Stimulated activated CD8-positive, alpha-beta memory T cell treated with anti-CD3 and anti-CD28 coated beads, Interleukin-4, amount 100 ng/mL, for 48 hours (primary cell): ENCODE results near the gene TOGARAM2.

ENCODE experiments used
- DNase-seq: peaks from one replicate; pipeline ENCODE4 v3.0.0-alpha.2; 2020

TOGARAM2 gene

GRCh38 chr2:28981016-28981441, at the start of gene TOGARAM2:
Gene TOGARAM2, plus strand, starts transcription at chr2:28981298. Its CDS starts 13,537 bp downstream, at chr2:28994835.
- no peak for DNase-seq

DNA sequence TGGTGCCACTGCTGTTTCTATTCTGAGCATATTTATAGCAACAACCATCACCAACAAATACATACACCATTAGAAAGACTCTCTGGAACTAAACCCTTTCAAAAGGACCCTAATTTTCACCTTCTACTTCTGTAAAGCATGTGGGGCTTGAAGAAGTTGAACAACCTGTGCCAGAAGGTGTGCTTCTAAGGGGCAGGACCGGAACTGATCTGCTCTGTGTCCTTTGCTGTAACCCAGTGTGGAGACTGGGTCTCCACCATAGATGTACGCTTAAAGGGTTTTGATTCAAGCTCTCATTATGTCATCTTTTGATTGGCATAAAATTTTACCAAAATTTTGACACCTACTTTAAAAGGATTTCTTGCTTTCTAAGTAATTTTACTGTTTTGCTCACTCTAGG, 46.3 kb upstream of the TOGARAM2 start:
- no peak for DNase-seq

GRCh38 chr2:28941008-28941407, 40.1 kb upstream of the TOGARAM2 start:
- DNase-seq = no peak

DNA sequence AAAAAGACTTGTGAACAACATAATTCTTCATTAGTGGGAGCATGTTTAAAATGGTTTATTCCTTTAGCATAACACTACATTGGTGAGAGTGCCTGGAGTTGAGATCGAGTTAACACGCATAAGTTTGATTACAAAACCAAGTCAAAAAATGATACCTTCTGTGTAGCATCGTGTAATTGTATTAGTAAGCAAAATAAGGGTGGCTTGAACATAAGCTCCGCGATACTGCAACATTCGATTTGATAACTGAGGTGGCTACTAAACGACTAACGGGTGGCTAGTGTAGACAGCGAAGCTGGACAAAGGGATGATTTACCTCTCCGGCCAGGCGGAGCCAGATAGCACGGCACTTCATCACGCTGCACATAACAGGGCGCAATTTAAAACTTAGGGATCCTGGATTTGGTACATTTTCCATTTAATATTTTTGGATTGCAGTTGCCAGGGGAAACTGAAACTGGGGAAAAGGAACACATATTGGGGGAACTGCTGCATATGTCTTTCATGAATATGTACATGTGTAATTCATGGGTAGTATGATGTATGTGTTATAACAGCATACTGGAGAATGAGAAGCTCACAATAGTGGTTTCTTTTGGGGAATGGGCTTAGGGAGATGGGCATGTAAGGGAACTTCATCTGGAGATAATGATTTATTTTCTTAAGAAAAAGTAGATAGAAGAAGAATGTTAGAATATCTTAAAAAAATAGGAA, 36.4 kb upstream of the TOGARAM2 start:
- no peak for DNase-seq

- DNase-seq = no peak
Measured at GRCh38 chr2:28948160-28948559, 32.9 kb upstream of the TOGARAM2 start.

- DNase-seq = no peak
Measured at GRCh38 chr2:28949190-28949589, 31.9 kb upstream of the TOGARAM2 start.

DNA sequence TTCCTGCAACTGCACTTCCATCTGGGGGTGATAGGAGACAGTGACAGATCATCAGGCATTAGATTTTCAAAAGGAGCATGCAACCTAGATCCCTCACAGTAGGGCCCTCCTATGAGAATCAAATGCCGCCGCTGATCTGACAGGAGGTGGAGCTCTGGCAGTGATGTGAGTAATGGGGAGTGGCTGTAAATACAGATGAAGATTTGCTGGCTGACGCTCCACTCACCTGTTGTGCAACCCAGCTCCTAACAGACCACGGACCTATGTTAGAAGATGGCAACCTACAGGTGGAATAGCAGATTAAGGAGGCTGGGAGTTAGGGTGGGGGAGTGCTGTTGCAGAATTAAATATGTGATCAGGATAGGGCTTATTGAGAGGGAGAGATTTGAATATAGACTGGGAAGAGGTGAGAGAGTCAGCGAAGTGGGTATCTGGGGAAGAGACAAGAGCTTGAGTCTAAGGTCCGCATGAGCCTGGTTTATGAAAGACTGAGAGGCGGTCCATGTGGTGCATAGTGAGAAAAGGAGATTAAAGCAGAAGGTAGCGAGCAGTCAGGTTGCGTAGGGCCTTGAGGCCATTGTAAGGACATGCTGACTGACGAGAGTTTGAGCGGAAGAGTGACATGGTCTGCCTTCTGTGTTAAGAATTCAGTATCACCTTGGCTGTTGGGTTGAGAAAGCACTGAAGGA, 31.3 kb upstream of the TOGARAM2 start:
- DNase-seq = no peak

DNA sequence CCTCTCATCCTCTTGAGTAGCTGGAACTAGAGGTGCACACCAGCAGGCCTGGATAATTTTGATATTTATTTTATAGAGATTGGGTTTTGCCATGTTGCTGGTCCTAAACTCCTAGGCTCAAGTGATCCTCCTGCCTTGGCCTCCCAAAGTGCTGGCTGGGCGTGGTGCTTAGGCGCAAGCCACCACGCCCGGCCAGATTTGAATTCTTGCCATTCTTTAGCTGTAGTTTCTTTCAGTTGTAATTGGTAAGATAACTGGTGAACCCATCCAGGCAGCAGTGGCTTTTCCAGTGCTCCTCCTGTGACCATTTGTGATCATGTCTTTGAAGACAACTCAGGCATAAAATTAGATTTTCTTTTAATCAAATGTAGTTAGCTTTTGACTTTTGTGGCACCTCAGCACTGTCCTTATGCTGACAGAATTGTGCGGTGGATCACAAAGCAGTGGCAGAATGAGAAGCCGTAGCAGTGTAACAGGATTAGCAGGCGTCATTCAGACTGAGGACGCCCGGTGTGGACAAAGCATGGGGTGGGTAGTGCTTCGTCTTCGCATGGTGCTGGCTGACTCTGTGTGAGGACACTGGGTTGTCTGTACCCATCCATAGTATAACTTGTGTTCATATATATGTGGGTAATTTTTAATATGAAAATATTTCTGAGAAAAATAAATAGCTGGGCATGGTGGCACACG, 30.0 kb upstream of the TOGARAM2 start:
- DNase-seq = no peak

DNA sequence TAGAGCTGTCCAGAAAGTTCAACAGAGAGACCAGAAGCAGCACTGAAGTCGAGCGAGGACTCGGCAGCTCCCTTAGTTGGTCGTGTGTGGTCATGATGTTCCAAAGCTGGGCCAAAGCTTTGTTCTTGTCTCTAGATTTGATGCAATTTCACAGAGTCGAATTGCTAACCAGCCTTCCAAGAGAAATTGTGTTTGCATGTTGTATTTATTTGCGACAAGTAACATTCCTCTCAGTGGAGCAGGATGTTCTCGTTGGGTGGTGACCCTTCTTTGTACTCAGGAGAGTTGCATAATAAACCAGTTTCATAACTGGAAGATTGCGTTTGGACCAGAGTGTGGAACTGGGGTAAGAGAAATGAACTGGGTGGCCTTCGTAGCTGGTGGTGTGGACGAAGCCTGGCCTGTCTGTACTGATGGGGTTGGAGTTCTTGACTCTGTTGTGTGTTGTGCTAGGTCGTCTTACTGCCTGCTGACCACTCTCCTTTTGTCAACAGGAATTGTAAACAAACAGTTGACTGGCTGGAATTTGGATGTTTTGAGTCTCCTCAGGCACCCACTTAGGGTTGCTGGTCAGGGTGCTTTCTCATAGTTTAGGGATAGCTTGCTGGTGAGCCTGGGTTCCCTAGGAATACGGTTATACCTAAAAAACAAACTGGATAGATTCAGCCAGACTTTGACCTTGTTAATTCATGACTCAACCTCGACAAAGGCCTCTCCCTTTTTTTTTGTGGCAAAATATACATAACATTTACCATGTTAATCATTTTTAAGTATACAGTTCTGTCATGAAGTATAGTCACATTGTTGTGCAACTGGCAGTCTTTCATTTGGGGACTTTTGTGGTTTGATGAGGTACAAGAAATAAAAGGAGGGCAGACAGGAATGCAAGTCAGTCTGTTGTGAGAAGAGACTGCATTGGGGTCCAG, 28.9 kb upstream of the TOGARAM2 start:
- DNase-seq = no peak

DNA sequence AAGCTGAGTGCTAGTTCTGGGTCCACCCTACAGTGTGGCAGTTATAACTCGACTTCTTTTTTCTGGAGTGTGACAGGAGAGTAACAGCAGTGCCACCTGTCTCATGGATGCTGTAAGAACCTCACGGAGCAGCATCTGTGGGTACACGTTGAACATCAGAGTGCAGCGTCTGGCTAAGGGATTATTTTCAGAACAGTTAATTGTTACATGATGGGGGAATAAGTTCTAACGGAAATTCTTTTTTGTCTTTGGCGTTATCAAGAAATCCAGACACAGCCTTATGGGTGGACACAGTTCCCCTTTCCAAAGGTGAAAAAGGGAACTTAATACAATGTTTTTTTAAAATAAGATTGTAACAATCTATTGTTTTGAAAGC, 28.3 kb upstream of the TOGARAM2 start:
- no peak for DNase-seq

DNA sequence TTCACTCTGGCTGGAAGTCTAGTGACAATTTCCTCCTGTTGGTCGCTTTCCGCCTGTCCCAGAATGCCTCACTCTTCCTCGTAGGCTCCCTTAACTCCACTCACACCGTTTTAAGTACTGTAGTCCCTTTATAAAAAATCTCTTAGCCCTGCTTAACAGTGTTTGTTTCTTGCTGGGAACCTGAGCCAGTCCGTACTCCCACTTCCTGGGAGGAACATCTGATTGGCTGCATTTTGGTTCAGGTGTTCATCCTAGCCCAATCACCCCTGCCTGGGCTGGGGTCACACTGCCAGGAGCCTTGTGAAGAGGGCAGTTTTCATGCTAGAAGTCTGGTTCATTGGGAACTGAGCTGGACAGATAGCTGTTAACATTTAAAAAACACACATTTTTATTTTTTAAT, 25.6 kb upstream of the TOGARAM2 start:
- no peak for DNase-seq

GRCh38 chr2:28956415-28956826, 24.7 kb upstream of the TOGARAM2 start:
- DNase-seq = peak; percentile 46

- no peak for DNase-seq
Measured at GRCh38 chr2:28956890-28957289, 24.2 kb upstream of the TOGARAM2 start.

GRCh38 chr2:28958689-28959088, 22.4 kb upstream of the TOGARAM2 start:
- peak; percentile 47 for DNase-seq

- no peak for DNase-seq
Measured at GRCh38 chr2:28960401-28960800, 20.7 kb upstream of the TOGARAM2 start.

GRCh38 chr2:28962505-28962904, 18.6 kb upstream of the TOGARAM2 start:
- no peak for DNase-seq

DNA sequence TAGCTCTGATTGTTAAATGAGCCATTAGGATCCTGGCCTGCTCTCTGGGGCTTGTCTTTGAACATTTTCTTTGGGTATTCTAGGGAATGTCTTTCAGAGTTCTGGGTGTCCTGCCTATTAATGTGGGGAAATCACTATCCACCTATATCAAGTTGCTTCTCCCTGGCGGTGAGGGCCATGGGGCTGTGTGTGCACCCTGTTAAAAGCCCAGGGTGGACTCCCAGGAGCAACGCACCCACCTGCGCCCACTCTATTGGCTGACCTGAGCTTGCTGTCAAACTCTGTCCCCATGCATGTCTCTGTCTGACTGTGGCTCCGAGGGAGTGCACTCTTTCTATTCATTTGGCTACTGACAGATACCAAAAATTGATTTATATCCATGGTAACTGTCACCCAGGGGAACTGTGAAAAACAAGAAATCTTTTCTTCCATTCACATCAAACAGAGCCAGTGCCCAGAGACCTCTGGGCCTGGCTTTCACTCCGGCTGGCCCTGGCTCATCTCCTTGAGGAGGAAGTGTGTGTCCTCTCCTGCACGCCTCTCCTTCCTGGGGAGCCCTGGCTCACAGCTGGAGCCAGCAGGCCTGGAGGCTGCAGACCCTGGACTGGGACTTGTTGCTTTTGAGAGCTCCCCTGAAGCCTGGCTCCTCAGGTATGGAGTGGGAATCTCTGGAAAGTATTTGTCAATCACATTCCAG, 10.5 kb upstream of the TOGARAM2 start:
- DNase-seq = no peak

DNA sequence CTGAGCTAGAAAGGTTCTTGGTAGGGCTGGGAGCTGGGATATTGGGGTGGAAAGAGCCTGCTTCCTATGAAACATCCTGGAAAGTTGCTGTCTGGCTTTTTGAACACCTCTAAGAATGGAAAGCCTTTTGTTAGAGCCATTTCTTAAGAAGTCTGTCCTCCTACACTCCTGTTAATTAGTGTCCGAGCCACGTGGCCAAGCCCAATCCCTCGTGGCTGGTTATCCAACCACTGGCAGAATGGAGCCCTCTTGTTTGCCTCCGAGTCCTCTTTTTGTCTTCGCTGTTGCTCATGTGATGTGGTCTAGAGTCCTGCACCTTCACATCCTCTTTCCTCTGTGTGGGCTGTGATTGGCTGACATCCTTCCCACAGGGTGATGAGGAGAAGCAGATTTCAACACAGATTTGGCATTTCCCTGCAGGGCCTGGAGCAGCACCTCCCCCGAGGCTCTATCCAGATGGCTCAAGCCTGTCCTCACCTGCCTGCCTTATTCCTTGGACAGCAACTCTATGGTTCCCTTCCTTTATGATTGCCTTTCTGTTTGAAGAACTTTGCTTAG, 8.2 kb upstream of the TOGARAM2 start:
- DNase-seq = no peak

DNA sequence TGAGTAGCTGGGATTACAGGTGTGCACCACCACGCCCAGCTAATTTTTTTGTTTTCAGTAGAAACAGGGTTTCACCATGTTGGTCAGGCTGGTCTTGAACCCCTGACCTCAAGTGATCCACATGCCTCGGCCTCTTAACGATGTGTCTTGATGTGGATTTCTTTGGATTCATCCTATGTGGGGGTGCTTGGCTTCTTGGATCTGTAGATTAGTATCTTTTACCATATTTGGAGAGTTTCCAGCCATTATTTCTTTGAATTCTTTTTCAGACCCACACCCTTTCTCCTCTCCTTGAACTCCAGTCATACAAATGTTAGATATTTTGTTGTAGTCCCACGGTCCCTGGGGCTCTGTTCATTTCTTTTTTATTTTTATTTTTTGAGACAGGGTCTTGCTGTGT, 6.8 kb upstream of the TOGARAM2 start:
- DNase-seq = no peak

- DNase-seq = no peak
Measured at GRCh38 chr2:28975671-28976070, 5.4 kb upstream of the TOGARAM2 start.

- DNase-seq = no peak
Measured at GRCh38 chr2:28976584-28976983, 4.5 kb upstream of the TOGARAM2 start.
